Endothelial cell (in vitro differentiated cells): Measurements from ENCODE around the gene TTC33. TPM values are rescaled to one million over a fixed set of nuclear protein-coding genes. Genes with fewer than 3 reads are reported as not detected.

Experiments
- DNase-seq: peaks from one replicate; pipeline ENCODE4 v3.0.0; 2021; ENCODE audit warnings: low spot score
- H3K27ac Mint-ChIP-seq: one replicate; pipeline ENCODE4 v1.8.0; 2021; ENCODE audit warnings: mixed read lengths, inconsistent platforms; ENCODE audit not compliant: unreplicated experiment
- H3K27me3 Mint-ChIP-seq: one replicate; pipeline ENCODE4 v1.8.0; 2021; ENCODE audit warnings: mild to moderate bottlenecking, moderate library complexity, mixed read lengths, inconsistent platforms; ENCODE audit not compliant: unreplicated experiment
- H3K36me3 Mint-ChIP-seq: one replicate; pipeline ENCODE4 v1.8.0; 2021; ENCODE audit warnings: mild to moderate bottlenecking, low read depth, mixed read lengths, inconsistent platforms; ENCODE audit not compliant: unreplicated experiment
- H3K4me1 Mint-ChIP-seq: one replicate; pipeline ENCODE4 v1.8.0; 2021; ENCODE audit warnings: mild to moderate bottlenecking, mixed read lengths, inconsistent platforms; ENCODE audit not compliant: unreplicated experiment
- H3K4me3 Mint-ChIP-seq: one replicate; pipeline ENCODE4 v1.8.0; 2021; ENCODE audit warnings: mild to moderate bottlenecking, mixed read lengths, inconsistent platforms; ENCODE audit not compliant: unreplicated experiment
- H3K9me3 Mint-ChIP-seq: one replicate; pipeline ENCODE4 v1.8.0; 2021; ENCODE audit warnings: mixed read lengths, inconsistent platforms; ENCODE audit not compliant: unreplicated experiment
- CTCF ChIP-seq: fragments of 200-600 bp; sonication (generic); IDR thresholded peaks from one replicate; pipeline ENCODE4 v1.5.0; 2021; ENCODE audit warnings: antibody characterized with exemption; ENCODE audit not compliant: unreplicated experiment
- total RNA-seq: library from RNA; stranded (reverse); fragmentation: NEBNext Ultra II Directional; extraction: Animal tissue kit (Norgen Biotek cat#: 25700); gene quantifications from one replicate; pipeline ENCODE4 v1.2.1, GENCODE V29; 2021; ENCODE audit not compliant: unreplicated experiment

TTC33 gene
- total RNA-seq, 1 donor from 2014 or later = 8.6 TPM

GRCh38 chr5:40494631-40495236, 261.0 kb downstream of the TTC33 start:
- Mint-ChIP-seq H3K27ac (no peak overlapping the region), H3K27me3 (peaks cover 2% of the 10 kb centered on the region), H3K9me3 (no peaks in the 10 kb centered on the region), H3K36me3 (no peaks in the 10 kb centered on the region), H3K4me1 (no peaks in the 10 kb centered on the region), H3K4me3 (no peak overlapping the region)
- no peak for TF ChIP-seq CTCF
- DNase-seq = no peak

GRCh38 chr5:40492056-40492455, 263.7 kb downstream of the TTC33 start:
- Mint-ChIP-seq H3K36me3 (no peaks in the 10 kb centered on the region), H3K4me1 (no peaks in the 10 kb centered on the region), H3K4me3 (no peak overlapping the region), H3K27ac (no peak overlapping the region), H3K9me3 (no peaks in the 10 kb centered on the region), H3K27me3 (peaks cover 2% of the 10 kb centered on the region)
- DNase-seq = no peak
- no peak for TF ChIP-seq CTCF

- H3K9me3 Mint-ChIP-seq = no peaks in the 10 kb centered on the region
- H3K36me3 Mint-ChIP-seq = no peaks in the 10 kb centered on the region
- no peak overlapping the region for H3K4me3 Mint-ChIP-seq
- H3K4me1 Mint-ChIP-seq = no peaks in the 10 kb centered on the region
- H3K27me3 Mint-ChIP-seq = peaks cover 2% of the 10 kb centered on the region
- no peak for DNase-seq
- H3K27ac Mint-ChIP-seq = no peak overlapping the region
- no peak for TF ChIP-seq CTCF
Observed at GRCh38 chr5:40491644-40492043, 264.1 kb downstream of the TTC33 start.

- Mint-ChIP-seq H3K4me3 (no peak overlapping the region), H3K27ac (no peak overlapping the region), H3K36me3 (no peaks in the 10 kb centered on the region), H3K27me3 (peaks cover 2% of the 10 kb centered on the region), H3K9me3 (no peaks in the 10 kb centered on the region), H3K4me1 (no peaks in the 10 kb centered on the region)
- no peak for TF ChIP-seq CTCF
- DNase-seq = no peak
Observed at GRCh38 chr5:40490464-40491111, 265.2 kb downstream of the TTC33 start.

GRCh38 chr5:40489421-40489820, 266.3 kb downstream of the TTC33 start:
- Mint-ChIP-seq H3K36me3 (no peaks in the 10 kb centered on the region), H3K4me1 (no peaks in the 10 kb centered on the region), H3K9me3 (no peaks in the 10 kb centered on the region), H3K27ac (no peak overlapping the region), H3K27me3 (peaks cover 2% of the 10 kb centered on the region), H3K4me3 (no peak overlapping the region)
- TF ChIP-seq CTCF = no peak
- DNase-seq = no peak
